ENCODE measurements around the gene PTPRG.

GRCh38 chr3:61986473-61986872 lies 425.1 kb downstream of the PTPRG start:
- TF ChIP-seq CTCF (IDR thresholded peaks at IDR 0.05) (no peak), POLR2A (IDR thresholded peaks at IDR 0.05; ENCODE audit: low read depth) (no peak), EP300 (IDR thresholded peaks at IDR 0.05) (no peak), POLR2AphosphoS5 (IDR thresholded peaks at IDR 0.05) (no peak)

Measured in esophagus muscularis mucosa (tissue), 4 donors.